A549 (cell line): ENCODE measurements around the gene NAV2.

Experiments
- CTCF ChIP-seq: fragments of >200 bp; sonication (Bioruptor Twin); formaldehyde crosslinking; IDR thresholded peaks from 3 replicates; pipeline ENCODE4 v1.5.1; 2016
- ELK1 ChIP-seq: fragments of 150-350 bp; IDR thresholded peaks from 2 replicates; pipeline ENCODE4 v1.6.1; 2014; ENCODE audit warnings: low read depth, mild to moderate bottlenecking, low read length
- JUN ChIP-seq, 2 experiments: fragments of >200 bp; sonication (Bioruptor Twin); formaldehyde crosslinking; IDR thresholded peaks; 2 replicates in 1 of 2; 3 replicates in 1 of 2; pipeline ENCODE4 v1.6.1; 2016 to 2017
- MAX ChIP-seq: IDR thresholded peaks from 2 replicates; pipeline ENCODE4 v1.6.1; 2012
- MAZ ChIP-seq: fragments of 150-350 bp; IDR thresholded peaks from 2 replicates; pipeline ENCODE4 v1.6.1; 2014; ENCODE audit warnings: antibody characterized with exemption, low read depth, low read length, borderline replicate concordance
- MYC ChIP-seq: IDR thresholded peaks from 2 replicates; pipeline ENCODE4 v1.6.1; 2012; ENCODE audit warnings: mild to moderate bottlenecking, inconsistent platforms, low read length, improper control_type of control experiment, borderline replicate concordance
- PBX3 ChIP-seq: IDR thresholded peaks from 2 replicates; pipeline ENCODE4 v1.6.1; 2012
- POLR2A ChIP-seq: IDR thresholded peaks from 2 replicates; pipeline ENCODE4 v1.6.1; 2012; ENCODE audit warnings: mild to moderate bottlenecking, low read length
- RNF2 ChIP-seq: fragments of 200-600 bp; sonication (generic); IDR thresholded peaks from 2 replicates; pipeline ENCODE4 v1.6.1; 2016; ENCODE audit warnings: low read depth, mild to moderate bottlenecking, antibody characterized with exemption, moderate library complexity, borderline replicate concordance
- SMC3 ChIP-seq: fragments of >200 bp; sonication (Bioruptor Twin); formaldehyde crosslinking; IDR thresholded peaks from 3 replicates; pipeline ENCODE4 v1.6.1; 2018; ENCODE audit warnings: inconsistent platforms
- USF2 ChIP-seq: fragments of 450-650 bp; IDR thresholded peaks from 2 replicates; pipeline ENCODE4 v1.6.1; 2014; ENCODE audit warnings: antibody characterized with exemption
- TF ChIP-seq, protein P1 (sequence below): fragments of >200 bp; sonication (Bioruptor Twin); formaldehyde crosslinking; IDR thresholded peaks from 3 replicates; pipeline ENCODE4 v1.6.1; 2016

DNA sequence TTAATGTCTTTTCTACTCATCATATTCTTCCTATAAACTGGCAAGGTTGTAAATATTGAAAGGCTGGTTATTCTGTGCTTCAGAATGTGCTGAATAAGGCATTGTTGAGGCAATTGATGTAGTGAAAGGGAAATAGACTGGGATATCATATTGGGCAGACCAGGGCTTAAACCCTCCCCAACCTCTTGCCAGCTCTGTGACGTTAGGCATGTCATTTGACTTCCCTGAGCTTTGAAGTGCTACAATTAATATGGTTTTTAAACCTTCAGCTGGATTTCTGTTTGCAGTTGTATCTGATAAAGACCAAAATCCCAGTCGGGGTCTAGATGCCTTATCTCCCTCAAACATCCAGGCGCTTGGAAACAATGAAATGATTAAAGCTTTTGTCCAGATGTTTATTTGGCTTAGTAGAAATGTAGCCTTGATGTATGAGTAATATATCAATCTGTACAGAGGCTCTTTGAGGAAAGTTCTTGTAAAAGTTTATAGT is 239.5 kb downstream of the NAV2 start:
- TF ChIP-seq CTCF: no peak
- TF ChIP-seq ELK1: no peak
- TF ChIP-seq RNF2: no peak
- peak; percentile 77 to 85; a peak in 4 of 5 replicates for TF ChIP-seq JUN (IDR thresholded peaks at IDR 0.05)
- no peak for TF ChIP-seq POLR2A
- TF ChIP-seq PBX3: no peak
- TF ChIP-seq MAX: no peak
- TF ChIP-seq MAZ: no peak
- TF ChIP-seq MYC: no peak
- TF ChIP-seq USF2: no peak
- TF ChIP-seq, protein P1, sequence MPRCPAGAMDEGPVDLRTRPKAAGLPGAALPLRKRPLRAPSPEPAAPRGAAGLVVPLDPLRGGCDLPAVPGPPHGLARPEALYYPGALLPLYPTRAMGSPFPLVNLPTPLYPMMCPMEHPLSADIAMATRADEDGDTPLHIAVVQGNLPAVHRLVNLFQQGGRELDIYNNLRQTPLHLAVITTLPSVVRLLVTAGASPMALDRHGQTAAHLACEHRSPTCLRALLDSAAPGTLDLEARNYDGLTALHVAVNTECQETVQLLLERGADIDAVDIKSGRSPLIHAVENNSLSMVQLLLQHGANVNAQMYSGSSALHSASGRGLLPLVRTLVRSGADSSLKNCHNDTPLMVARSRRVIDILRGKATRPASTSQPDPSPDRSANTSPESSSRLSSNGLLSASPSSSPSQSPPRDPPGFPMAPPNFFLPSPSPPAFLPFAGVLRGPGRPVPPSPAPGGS: peak; percentile 71; the same call in 2 of the 3 replicates
- TF ChIP-seq SMC3: 0 out of 3 replicates have a peak, but pooled peaks have one; percentile 17
